ENCODE results near the gene KLHL18.
"Not testable (repeated sequence)": the region's sequence is repeated elsewhere in the genome, so short reads cannot be mapped to it uniquely, and the experiment has no call there.

Gene KLHL18

GRCh38 chr3:47356201-47356600 is 73.5 kb downstream of the KLHL18 start:
- in situ Hi-C loops (cut with HindIII; ENCODE audit: low sequenced_read_pairs) = no loop called here

DNA sequence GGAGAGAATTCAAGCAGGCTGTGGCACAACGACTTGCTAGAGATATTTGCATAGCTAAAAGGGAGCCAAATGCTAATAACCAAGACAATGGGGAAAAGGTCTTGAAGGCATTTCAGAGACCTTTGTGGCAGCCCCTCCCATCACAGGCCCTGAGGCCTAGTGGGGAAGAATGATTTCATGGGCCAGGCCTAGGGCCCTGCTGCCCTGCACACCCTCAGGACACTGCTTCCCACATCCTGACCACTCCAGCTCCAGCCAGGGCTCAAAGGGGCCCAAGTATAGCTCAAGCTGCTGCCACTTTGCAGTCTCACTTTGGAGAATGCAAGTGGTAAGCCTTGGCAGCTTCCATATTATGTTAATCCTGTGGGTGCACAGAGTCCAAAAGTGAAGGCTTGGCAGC is 76.6 kb downstream of the KLHL18 start:
- in situ Hi-C loops (cut with HindIII; ENCODE audit: low sequenced_read_pairs) = no loop called here

- in situ Hi-C loops (cut with HindIII; ENCODE audit: low sequenced_read_pairs) = not testable (repeated sequence)
These were observed 77.4 kb downstream of the KLHL18 start for GRCh38 chr3:47360110-47360517.

DNA sequence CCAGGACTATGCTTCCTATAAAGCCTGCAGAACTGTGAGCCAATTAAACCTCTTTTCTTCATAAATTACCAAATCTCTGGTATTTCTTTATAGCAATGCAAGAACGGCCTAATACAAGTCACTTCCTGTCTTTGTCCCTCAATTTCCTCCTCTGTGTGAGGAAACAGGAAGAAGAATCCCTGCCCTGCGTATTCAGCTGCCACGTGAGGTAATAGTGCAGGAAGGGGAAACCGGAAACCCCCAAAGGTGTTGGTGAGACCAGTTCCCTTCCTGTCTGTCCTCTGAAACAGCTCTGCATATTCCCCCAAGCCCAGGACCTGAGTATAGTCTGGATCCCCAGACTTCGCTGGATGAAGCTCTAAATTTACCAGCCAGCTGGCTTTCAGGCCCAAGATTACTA is 80.0 kb downstream of the KLHL18 start:
- in situ Hi-C loops (cut with HindIII; ENCODE audit: low sequenced_read_pairs) = no loop called here

GRCh38 chr3:47365213-47366153 is 82.7 kb downstream of the KLHL18 start:
- in situ Hi-C loops (cut with HindIII; ENCODE audit: low sequenced_read_pairs) = no loop called here

GRCh38 chr3:47366833-47367232 is 84.1 kb downstream of the KLHL18 start:
- in situ Hi-C loops (cut with HindIII; ENCODE audit: low sequenced_read_pairs) = no loop called here

GRCh38 chr3:47367631-47368030 is 84.9 kb downstream of the KLHL18 start:
- in situ Hi-C loops (cut with HindIII; ENCODE audit: low sequenced_read_pairs) = no loop called here

DNA sequence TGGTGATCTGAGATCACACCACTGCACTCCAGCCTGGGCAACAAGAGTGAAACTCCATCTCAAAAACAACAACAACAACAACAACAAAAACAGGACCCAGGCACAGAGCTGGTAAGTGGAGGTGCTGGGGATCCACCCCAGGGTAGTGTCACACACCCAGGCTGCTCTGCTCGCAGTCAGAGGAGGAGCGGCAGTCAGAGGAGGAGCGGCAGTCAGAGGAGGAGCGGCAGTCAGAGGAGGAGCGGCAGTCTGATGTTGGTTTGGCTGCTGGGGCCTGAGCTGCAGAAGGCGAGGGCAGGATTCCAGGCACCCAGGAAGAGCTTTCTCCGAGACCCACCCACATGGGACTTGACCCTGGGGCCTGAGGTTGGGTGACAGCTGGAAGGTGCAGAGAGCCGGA is 87.3 kb downstream of the KLHL18 start:
- in situ Hi-C loops (cut with HindIII; ENCODE audit: low sequenced_read_pairs) = not testable (repeated sequence)

- in situ Hi-C loops (cut with HindIII; ENCODE audit: low sequenced_read_pairs) = no loop called here
These were observed 88.3 kb downstream of the KLHL18 start for GRCh38 chr3:47370887-47371697.

DNA sequence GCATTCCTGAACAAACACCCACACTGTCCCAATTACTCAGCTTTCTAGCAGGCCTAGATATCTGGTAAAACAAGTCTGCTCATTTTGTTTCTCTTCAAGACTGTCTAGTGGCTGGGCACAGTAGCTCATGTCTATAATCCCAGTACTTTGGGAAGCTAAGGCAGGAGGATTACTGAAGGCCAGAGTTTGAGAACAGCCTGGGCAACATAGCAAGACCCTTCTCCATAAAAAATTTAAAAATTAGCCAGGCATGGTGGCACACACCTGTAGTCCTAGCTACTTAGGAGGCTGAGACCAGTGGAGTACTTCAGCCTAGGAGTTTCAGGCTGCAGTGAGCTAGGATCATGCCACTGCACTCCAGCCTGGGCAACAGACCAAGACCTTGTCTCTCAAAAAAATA is 91.8 kb downstream of the KLHL18 start:
- in situ Hi-C loops (cut with HindIII; ENCODE audit: low sequenced_read_pairs) = no loop called here

DNA sequence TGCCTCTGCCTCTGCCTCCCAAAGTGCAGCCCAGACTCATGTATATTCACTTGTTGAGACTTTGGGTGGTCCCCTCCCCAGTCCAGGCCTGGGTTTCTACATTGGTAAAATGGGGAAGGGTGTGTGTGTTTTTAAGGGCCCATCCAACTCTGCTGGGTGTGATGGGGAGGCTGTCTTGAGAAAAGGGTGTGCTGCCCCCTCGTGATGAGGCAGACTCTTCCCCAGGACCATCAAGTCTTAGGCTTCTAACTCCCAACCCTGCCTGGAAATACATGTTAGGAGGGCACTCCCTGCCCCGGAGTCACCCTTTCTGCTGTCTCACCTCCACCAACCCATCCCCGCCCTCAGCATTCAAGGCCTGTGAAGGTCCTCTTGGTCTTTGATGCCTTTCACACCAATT is 93.6 kb downstream of the KLHL18 start:
- in situ Hi-C loops (cut with HindIII; ENCODE audit: low sequenced_read_pairs) = no loop called here

GRCh38 chr3:47377186-47377585 is 94.4 kb downstream of the KLHL18 start:
- in situ Hi-C loops (cut with HindIII; ENCODE audit: low sequenced_read_pairs) = no loop called here

DNA sequence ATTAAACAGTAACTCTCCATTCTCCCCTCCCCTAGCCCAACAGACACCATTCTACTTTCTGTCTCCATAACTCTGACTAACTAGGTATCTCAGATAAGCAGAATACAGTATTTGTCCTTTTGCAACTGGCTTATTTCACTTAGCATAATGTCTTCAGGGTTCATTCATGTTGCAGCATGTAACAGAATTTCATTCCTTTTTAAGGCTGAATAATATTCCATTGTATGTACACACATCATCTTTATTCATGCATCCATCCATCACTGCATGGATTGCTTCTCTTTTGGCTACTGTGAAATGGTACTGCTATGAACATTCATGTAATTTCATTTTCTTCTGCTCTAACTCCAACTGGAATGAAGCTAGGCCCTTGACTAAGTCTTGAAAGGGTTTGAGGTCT is 96.1 kb downstream of the KLHL18 start:
- in situ Hi-C loops (cut with HindIII; ENCODE audit: low sequenced_read_pairs) = no loop called here

GRCh38 chr3:47379411-47379899 is 96.7 kb downstream of the KLHL18 start:
- in situ Hi-C loops (cut with HindIII; ENCODE audit: low sequenced_read_pairs) = no loop called here

DNA sequence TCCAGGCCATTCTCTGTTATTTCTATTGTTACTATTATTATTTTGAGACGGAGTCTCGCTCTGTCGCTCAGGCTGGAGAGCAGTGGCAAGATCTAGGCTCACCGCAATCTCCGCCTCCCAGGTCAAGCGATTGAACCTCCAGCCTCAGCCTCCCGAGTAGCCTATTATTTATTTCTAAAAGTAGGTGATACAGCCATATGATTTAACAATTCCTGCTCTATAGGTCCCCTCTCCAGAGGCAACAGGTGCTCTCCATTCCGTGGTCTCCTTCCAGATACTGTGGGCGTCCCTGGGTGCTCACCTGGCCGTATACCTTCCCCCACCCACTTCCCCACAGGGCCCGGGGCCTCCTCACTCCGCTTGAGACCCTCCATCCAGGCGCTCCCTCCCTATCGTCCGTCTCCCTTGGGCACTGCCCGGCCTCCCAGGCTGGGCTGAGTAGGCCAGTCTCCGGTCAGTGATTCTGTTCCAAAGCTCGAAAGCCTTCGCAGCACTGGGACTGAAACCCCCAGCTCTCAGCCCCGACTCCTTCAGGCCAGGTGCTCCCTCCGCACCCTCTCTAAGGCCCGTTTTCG is 97.4 kb downstream of the KLHL18 start:
- in situ Hi-C loops (cut with HindIII; ENCODE audit: low sequenced_read_pairs) = no loop called here

DNA sequence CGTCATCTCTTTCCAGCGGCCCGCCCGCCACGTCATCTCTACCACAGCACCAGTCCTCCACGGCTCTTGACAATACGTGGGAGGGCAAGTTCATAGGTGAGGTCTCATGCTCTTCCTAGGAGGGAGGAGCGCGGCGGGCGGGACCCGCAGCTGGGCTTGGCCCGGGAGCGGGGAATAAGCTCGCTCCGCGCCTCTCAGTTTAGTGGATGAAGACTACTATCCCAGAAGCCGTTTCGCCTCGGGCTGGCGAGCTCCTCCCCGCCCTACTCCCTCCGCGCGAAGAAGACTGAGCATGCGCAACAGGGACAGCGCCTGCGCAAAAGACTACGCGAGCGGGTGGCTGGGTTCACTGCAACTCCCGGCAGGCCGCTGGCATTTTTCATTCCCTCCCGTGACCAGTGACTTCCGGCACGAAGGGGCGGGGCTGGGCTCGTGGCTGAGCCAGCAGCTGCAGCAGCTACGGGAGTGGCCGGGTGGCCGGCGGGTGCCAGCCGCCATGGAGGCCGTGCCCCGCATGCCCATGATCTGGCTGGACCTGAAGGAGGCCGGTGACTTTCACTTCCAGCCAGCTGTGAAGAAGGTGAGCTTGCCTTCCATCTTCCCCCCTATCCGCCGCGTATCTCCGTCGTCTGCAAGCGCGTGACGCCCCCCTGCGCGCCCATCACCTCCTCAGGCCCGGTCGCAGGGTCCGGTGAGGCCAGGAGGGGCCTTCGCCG is 98.0 kb downstream of the KLHL18 start, which contains the start of gene PTPN23:
PTPN23 (plus strand) TSS at position 421 of the 716 bp plus-strand sequence; CDS start at position 497, 76 bp downstream.
- in situ Hi-C loops (cut with HindIII; ENCODE audit: low sequenced_read_pairs) = no loop called here

GRCh38 chr3:47381317-47382157 is 98.8 kb downstream of the KLHL18 start:
- in situ Hi-C loops (cut with HindIII; ENCODE audit: low sequenced_read_pairs) = no loop called here

GRCh38 chr3:47384425-47384824 is 101.7 kb downstream of the KLHL18 start:
- in situ Hi-C loops (cut with HindIII; ENCODE audit: low sequenced_read_pairs) = no loop called here

- in situ Hi-C loops (cut with HindIII; ENCODE audit: low sequenced_read_pairs) = no loop called here
These were observed 102.3 kb downstream of the KLHL18 start for GRCh38 chr3:47385007-47385406.

DNA sequence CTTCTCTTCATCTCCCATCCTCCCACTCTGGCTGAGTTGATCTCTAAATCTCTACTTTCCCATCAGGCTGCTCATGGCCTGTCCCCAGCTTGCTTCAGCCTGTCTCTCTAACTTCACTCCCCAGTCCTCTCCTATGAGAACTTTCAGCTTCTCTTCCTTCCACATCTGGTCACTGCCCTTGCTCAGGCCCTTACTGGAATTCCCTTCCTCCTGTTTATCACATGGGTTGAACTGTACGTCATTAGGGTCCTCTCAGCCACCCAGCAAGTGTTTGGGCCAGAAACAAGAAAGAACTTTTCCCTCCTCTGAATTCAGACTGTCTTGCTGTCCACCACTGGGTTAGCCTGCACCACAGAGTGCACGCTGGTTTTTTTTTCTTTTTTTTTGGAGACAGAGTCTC is 103.1 kb downstream of the KLHL18 start:
- in situ Hi-C loops (cut with HindIII; ENCODE audit: low sequenced_read_pairs) = no loop called here
